HG03457 (cell line): Measurements from ENCODE around the gene RHEBL1.
"Not testable (repeated sequence)": the region's sequence is repeated elsewhere in the genome, so short reads cannot be mapped to it uniquely, and the experiment has no call there.

Source experiments
- ATAC-seq: cut with Tn5 transposase; IDR thresholded peaks from one replicate; pipeline ENCODE4 v1.9.1; 2021; ENCODE audit warnings: moderate number of reproducible peaks; ENCODE audit not compliant: unreplicated experiment

The RHEBL1 gene

GRCh38 chr12:49089821-49090773 lies 20.3 kb upstream of the RHEBL1 start:
- no peak for ATAC-seq

DNA sequence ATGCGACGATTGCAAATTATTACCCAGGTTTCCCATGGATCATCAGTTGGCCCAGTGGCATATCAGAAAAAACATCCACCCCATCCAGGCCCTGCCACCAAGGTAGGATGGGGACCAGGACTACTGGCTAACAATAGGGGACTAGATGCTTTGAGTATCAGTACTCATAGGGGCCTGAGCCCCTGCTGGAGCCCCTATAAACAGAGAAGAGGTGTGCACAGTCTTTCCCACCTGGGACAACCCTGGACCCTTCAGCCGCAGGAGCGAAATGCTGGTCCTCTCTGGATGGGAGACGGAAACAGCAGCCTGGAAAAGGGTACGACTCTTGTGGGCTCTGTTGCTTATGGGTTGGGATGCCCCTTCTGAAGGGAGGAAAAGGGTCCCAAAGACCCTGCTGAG lies 19.2 kb upstream of the RHEBL1 start:
- no peak for ATAC-seq

DNA sequence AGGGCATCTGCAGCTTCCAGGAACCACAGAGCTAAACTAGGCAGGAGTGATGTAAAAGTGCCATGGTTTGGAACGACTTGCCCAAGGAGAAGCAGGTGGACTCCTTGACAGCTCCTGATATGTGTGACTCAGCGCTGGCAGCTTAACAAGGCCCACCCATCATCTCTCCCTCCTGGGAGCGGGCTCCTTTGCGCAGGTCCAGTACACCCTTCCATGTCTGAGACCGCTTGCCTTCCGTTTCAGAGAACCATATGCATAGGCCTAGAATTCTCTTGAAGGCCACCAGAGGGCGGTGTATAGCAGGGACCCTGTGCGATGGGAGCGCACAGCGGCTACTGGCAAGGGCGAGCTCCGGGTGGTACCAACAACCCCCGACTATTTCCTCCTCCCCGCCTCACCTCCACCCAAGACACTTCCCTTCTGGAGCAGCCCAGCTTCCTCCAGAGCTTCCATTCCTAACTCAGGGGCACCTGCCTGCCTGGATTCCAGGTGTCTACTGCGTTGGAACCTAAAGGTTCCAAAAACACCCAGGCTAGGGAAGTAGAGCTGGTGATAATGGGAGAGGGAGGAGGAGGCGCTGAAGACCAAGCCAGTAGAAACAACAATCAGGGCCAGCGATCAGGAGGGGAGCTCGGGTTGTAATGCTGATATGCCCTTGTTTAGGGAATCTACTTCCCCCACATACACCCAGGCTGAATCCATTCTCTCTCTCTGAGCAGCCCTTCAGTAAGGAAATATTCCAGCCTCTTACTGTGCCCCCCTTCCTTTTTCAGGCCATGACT lies 18.6 kb upstream of the RHEBL1 start:
- ATAC-seq: peak; percentile 56

- ATAC-seq: no peak
Measured at GRCh38 chr12:49086116-49086515, 16.3 kb upstream of the RHEBL1 start.

GRCh38 chr12:49084438-49084837 lies 14.7 kb upstream of the RHEBL1 start:
- ATAC-seq: no peak

- ATAC-seq: no peak
Measured at GRCh38 chr12:49079793-49080192, 10.0 kb upstream of the RHEBL1 start.

- no peak for ATAC-seq
Measured at GRCh38 chr12:49070971-49071370, 1.2 kb upstream of the RHEBL1 start.

- ATAC-seq: no peak
Measured at GRCh38 chr12:49068879-49069506, 786 bp downstream of the RHEBL1 start.

GRCh38 chr12:49066120-49066519 lies 3.7 kb downstream of the RHEBL1 start:
- ATAC-seq: no peak

- ATAC-seq: no peak
Measured at GRCh38 chr12:49064767-49065152, 5.0 kb downstream of the RHEBL1 start.

GRCh38 chr12:49061916-49062315 lies 7.9 kb downstream of the RHEBL1 start:
- ATAC-seq: not testable (repeated sequence)

DNA sequence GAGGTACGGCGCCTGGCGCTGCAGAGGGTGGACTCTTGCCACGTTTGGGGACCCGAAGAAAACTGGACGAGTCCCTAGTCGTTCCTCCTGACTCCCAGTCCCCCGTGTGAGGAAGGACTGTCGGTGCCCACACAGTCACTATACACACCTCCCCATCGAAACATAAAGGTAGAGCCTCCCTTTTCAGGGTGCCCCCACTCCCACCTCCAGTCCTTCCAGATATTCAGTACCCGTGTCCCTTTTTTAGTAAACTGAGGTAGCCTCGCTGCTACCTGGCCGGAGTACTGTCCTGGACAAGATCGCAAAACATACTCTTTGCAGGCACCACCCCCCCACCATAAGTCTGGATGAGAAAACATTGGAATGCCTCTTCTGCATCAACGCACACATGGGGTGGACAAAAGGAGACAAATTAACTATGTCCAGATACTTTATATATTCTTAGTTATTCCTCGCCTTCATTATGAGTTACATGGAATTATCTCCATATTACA lies 8.6 kb downstream of the RHEBL1 start:
- ATAC-seq: no peak

- no peak for ATAC-seq
Measured at GRCh38 chr12:49060237-49061156, 9.3 kb downstream of the RHEBL1 start, which contains the start of gene KMT2D. KMT2D (minus strand) TSS chr12:49060794; CDS start chr12:49055324, 5,470 bp downstream.

DNA sequence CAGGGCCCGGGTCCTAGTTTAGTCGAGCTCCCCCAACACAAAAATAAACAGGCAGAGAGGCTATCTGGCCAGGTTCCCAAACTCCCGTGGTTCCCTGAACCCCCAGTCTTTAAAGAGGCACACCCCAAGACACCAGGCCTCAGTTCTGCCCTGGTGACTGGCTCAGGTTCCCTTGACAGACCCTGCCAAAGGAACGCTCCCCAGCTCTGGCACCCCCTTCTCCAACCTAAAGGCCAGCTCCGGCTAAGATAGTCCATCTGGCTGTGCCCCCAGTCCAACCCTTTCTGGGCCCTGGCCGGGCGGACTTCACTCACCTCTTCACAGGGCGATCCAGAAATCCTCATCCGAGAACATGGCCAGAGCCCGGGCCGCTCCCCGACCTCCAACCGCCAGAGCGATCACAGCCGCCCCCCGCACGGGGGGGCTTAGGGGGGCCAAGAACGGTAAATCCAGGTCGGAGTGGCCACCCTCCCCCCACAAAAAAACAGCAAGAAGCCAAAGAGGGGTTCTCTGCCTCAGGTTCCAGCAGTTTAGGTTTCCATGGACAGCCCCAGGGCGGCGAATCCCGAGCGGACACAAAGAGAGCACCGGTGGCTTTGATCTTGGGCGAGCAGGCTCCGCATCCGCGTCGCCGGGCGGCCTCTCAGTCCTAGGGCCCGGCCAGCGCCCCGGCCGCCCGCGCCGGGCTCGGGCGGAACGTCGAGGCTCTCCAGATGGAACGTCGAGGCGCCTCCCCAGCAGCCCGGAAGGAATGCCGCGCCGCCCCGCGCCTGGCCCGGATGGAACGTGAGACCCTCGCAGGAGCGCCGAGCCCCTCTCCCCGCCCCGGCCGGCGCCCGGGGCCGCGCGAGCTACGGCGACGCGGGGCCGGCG lies 10.2 kb downstream of the RHEBL1 start:
- no peak for ATAC-seq

GRCh38 chr12:49059045-49059298 lies 10.8 kb downstream of the RHEBL1 start:
- ATAC-seq: no peak

DNA sequence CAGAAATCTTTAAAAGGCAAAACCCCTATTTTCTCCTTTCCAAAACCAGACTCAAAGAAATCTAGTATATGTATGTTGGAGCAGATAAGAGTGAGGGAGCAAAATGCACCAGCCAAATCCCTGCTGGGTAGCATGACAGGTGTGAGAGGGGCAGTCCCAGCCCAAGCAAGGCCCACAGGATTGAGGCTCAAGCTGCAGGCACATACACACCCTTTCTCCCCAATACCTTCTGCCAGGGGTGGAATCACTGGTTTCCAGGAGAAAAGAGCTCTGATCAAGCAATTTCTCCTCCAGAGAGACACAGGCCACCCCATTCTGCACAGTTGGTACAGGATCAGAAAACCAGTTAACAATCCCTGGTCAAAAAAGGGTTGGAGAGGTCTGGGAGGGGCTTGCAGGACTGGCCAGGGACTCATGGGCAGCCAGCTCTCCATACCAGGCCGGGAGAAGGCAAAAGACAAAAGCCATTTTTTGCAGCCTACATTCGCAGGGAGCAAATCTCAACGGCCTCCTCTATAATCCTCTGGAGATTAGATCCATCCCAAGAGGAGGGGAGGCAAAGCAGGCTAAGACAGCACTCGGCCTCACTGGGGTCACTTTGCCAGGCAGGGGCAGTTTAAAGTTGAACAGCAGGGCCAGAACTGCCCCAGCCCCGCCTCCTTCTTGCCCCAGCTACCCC lies 11.3 kb downstream of the RHEBL1 start:
- ATAC-seq: no peak

DNA sequence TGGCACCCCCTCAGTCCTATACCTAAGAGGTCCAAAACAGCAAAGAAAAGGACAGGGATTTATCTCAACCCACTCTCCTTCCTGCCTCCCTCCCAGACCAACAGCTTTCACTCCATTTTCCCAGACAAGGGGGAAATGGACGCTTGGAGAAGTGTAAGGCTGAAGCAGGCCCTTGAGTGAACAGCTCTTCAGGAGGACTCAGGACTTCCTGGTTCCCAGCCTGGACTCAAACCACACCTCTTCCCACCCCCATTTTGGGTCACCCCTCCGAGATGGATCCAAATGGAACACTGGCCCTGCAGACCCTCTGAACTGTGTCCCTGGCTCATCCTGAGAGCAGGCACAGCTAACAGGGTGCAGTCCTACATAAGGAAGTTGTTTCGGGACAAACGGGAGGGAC lies 11.9 kb downstream of the RHEBL1 start:
- no peak for ATAC-seq

DNA sequence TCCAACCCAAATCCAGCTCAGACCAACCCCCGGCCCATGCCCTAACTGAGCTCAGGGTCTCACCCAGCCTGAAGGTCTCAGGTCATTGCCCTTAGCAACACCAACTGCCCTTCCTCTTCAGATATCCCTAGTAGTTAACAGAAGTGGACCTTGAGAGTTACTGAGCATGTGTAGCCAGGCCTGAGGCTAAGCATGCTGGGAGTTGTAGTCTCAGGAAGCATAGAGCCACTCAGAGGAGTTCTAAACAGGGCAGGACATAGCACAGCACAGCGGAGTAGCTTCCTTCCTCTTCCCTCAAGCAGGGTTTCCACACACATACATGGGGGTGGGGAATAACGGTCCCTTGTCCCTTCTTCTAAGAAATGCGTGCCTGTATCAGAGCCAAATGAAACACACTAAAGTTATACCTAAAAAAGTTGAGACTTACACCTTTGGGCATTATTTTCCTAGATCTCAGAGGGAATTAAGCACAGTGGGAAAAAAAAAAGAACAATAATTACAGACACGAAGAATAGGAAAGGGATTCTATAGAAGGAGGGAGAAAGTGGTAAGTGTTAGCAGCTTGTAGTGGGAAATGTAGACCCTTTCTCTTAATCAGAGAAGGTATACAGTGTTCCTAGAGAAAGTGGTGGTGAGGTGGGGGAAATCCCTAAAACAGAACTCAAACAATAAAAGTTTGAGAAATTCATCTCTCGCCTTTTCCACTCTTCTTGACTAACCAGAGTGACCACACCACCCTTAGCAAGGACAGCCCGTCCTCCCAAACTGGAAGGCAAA lies 13.6 kb downstream of the RHEBL1 start:
- ATAC-seq: no peak
